NB4 (cell line): ENCODE measurements around the gene PPARA.

Experiments
- MYC ChIP-seq: IDR thresholded peaks from 2 replicates; pipeline ENCODE4 v1.6.1; 2011; ENCODE audit warnings: low read depth, low read length
- POLR2A ChIP-seq: IDR thresholded peaks from 2 replicates; pipeline ENCODE4 v1.6.1; 2011; ENCODE audit warnings: mild to moderate bottlenecking; ENCODE audit not compliant: insufficient read length; ENCODE audit errors: extremely low read depth
- TF ChIP-seq, protein P1 (sequence below): IDR thresholded peaks from one replicate; pipeline ENCODE4 v1.5.1; 2012; ENCODE audit warnings: low read depth, low read length
- TF ChIP-seq, protein P2 (sequence below): IDR thresholded peaks from 2 replicates; pipeline ENCODE4 v1.6.1; 2011; ENCODE audit warnings: low read depth, low read length

DNA sequence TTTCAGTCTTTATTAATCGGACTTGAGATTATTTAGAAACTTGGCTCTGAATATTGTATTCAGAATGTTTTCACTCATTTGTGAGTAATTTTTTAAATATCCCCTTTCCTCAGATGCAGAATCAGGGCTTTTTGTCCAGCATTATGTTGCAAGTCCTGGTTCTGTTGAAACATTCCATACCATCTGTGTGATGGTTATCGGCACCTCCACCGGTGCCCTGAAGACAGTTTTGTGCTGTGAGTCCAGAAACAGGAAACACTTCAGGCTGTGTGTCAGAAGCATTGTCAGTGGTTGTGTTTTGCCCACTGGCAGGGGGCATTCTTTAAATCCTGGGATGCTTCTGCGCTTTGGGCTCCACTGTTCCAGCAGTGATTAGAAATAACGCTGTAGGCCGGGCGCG lies 79.4 kb downstream of the PPARA start:
- TF ChIP-seq, protein P1, sequence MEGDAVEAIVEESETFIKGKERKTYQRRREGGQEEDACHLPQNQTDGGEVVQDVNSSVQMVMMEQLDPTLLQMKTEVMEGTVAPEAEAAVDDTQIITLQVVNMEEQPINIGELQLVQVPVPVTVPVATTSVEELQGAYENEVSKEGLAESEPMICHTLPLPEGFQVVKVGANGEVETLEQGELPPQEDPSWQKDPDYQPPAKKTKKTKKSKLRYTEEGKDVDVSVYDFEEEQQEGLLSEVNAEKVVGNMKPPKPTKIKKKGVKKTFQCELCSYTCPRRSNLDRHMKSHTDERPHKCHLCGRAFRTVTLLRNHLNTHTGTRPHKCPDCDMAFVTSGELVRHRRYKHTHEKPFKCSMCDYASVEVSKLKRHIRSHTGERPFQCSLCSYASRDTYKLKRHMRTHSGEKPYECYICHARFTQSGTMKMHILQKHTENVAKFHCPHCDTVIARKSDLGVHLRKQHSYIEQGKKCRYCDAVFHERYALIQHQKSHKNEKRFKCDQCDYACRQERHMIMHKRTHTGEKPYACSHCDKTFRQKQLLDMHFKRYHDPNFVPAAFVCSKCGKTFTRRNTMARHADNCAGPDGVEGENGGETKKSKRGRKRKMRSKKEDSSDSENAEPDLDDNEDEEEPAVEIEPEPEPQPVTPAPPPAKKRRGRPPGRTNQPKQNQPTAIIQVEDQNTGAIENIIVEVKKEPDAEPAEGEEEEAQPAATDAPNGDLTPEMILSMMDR: no peak
- TF ChIP-seq POLR2A (no peak), MYC (no peak)
- TF ChIP-seq, protein P2, sequence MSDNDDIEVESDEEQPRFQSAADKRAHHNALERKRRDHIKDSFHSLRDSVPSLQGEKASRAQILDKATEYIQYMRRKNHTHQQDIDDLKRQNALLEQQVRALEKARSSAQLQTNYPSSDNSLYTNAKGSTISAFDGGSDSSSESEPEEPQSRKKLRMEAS: no peak
